ENCODE measurements around the gene TAOK3. TPM values are rescaled to one million over a fixed set of nuclear protein-coding genes. Genes with fewer than 3 reads are reported as not detected.

TAOK3 gene
- total RNA-seq, 6 experiments from 2014 or later = 26.0 to 30.7 (median 28.0) TPM

DNA sequence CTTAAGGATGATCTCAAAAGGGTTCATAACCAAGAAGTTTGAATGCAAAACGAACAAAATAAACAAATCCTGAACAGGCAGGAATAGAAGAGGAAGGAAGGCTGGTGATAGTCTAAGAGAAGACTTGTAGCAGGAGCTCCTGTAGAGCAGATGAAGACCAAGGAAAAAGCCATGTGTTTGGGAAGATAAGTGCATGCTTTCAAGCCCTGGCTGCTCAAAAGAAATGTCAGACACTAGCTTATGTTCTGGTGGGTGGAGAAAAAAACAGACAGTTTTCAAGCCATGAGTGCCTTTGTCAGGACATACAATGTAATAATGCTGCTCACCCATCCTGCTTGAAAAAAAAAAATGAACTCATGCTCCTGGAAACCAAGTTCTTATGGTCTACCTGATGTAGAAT is 27.4 kb downstream of the TAOK3 start:
- no peak overlapping the region for H3K4me3 Mint-ChIP-seq
- DNase-seq = no peak
- H3K4me1 Mint-ChIP-seq (ENCODE audit: low read depth) = peaks cover 11% of the 10 kb centered on the region
- H3K9me3 Mint-ChIP-seq = no peaks in the 10 kb centered on the region
- no peak overlapping the region for H3K27ac Mint-ChIP-seq
- TF ChIP-seq, protein P1, sequence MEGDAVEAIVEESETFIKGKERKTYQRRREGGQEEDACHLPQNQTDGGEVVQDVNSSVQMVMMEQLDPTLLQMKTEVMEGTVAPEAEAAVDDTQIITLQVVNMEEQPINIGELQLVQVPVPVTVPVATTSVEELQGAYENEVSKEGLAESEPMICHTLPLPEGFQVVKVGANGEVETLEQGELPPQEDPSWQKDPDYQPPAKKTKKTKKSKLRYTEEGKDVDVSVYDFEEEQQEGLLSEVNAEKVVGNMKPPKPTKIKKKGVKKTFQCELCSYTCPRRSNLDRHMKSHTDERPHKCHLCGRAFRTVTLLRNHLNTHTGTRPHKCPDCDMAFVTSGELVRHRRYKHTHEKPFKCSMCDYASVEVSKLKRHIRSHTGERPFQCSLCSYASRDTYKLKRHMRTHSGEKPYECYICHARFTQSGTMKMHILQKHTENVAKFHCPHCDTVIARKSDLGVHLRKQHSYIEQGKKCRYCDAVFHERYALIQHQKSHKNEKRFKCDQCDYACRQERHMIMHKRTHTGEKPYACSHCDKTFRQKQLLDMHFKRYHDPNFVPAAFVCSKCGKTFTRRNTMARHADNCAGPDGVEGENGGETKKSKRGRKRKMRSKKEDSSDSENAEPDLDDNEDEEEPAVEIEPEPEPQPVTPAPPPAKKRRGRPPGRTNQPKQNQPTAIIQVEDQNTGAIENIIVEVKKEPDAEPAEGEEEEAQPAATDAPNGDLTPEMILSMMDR (IDR thresholded peaks at IDR 0.05) = no peak
- no peaks in the 10 kb centered on the region for H3K27me3 Mint-ChIP-seq (ENCODE audit: insufficient read depth)
- H3K36me3 Mint-ChIP-seq (ENCODE audit: low read depth) = no peaks in the 10 kb centered on the region

DNA sequence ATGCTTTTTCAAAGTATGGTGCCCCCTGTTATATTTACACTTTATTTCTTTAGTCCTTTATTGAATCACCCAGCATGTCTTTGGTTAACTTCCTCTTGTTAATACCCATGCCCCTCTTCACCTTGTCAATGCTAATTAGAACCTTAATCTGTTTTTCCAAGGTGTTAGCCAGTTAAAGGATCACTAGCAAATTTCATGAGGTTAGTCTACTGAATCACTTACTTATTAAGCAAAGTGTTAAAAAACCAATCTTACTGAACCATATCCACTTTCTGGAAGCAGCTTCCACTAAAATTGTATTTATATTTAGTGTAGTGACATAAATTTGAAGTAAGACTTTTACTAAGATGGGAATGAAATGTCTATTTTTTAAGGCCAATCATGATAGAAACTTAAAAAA is 27.9 kb downstream of the TAOK3 start:
- Mint-ChIP-seq H3K4me3 (no peak overlapping the region), H3K4me1 (ENCODE audit: low read depth) (peaks cover 16% of the 10 kb centered on the region), H3K27me3 (ENCODE audit: insufficient read depth) (no peaks in the 10 kb centered on the region), H3K27ac (no peak overlapping the region), H3K36me3 (ENCODE audit: low read depth) (peaks cover 2% of the 10 kb centered on the region; the same call in 1 of the 2 replicates), H3K9me3 (no peaks in the 10 kb centered on the region)
- DNase-seq = no peak
- TF ChIP-seq, protein P1 (IDR thresholded peaks at IDR 0.05) = no peak

DNA sequence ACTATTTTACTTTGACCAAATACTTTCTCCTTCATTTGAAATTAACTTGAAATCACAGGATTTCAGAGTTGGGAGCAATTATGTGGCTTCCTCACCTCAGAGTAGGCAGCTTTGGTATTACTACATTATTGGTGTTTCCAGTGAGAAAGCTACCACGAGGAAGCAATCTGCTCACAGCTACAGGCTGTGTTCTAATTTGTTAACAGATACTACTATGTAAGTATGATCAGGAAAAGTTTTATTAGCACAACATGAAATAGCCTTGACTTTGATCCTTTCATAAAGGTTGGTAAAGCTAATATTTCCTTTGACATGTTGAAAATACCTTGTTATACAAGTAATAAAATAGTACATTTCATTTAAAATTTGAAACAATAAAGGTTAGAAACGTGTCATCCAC is 30.6 kb downstream of the TAOK3 start:
- Mint-ChIP-seq H3K27me3 (ENCODE audit: insufficient read depth) (no peaks in the 10 kb centered on the region), H3K9me3 (no peaks in the 10 kb centered on the region), H3K36me3 (ENCODE audit: low read depth) (peaks cover 10% of the 10 kb centered on the region), H3K4me3 (no peak overlapping the region), H3K4me1 (ENCODE audit: low read depth) (peaks cover 41% of the 10 kb centered on the region), H3K27ac (no peak overlapping the region; the same call in 1 of the 2 replicates)
- DNase-seq = no peak
- TF ChIP-seq, protein P1 (IDR thresholded peaks at IDR 0.05) = no peak

DNA sequence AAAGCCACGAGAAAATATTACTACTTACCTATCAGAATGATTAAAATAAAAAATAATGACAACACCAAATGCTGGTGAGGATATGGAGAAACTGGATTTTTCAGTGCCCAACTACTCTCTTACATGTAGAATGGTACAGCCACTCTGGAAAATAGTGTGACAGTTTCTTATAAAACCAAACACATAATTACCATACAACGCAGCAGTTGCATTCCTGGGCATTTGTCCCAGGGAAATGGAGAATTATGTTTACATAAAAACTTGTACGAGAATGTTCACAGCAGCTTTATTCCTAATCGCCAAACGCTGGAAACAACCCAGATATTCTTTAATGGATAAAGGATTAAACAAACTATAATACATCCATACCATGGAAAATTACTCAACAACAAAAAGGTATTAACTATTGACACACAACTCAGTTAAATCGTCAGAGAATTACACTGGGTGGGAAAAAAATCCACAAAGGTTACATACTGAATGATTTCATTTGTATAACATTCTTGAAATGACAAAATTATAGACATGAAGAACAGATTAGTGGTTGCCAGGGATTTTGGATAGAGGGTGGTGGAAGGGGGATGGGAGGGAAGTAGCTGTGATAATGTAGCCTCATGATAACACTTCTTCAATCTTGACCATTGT is 35.4 kb downstream of the TAOK3 start:
- H3K4me3 Mint-ChIP-seq = peak overlapping the region; percentile 69
- H3K27me3 Mint-ChIP-seq (ENCODE audit: insufficient read depth) = peaks cover 2% of the 10 kb centered on the region; the same call in 1 of the 2 replicates
- DNase-seq = peak; percentile 39
- no peaks in the 10 kb centered on the region for H3K9me3 Mint-ChIP-seq
- TF ChIP-seq, protein P1 (IDR thresholded peaks at IDR 0.05) = no peak
- peaks cover 58% of the 10 kb centered on the region for H3K4me1 Mint-ChIP-seq (ENCODE audit: low read depth)
- peaks cover 14% of the 10 kb centered on the region for H3K36me3 Mint-ChIP-seq (ENCODE audit: low read depth)
- H3K27ac Mint-ChIP-seq = peak overlapping the region; percentile 69

DNA sequence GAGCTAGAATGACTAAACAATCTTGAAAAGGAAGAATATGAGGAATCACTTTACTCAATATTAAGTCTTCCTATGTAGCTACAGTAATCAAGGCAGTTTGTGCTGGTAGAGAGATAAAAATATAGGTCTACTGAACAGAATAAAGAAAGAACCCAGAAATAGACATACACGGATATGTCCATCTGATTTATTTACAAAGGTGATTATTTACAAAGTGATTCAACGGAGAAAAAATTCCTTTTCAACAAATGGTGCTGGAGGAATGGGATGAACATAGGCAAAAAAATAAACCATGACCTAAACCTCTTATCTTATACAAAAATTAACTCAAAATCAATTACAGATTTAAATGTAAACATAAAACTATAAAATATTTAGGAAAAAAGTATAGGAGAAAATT is 36.6 kb downstream of the TAOK3 start:
- TF ChIP-seq, protein P1 (IDR thresholded peaks at IDR 0.05) = no peak
- Mint-ChIP-seq H3K4me1 (ENCODE audit: low read depth) (peaks cover 63% of the 10 kb centered on the region), H3K36me3 (ENCODE audit: low read depth) (peaks cover 14% of the 10 kb centered on the region), H3K9me3 (no peaks in the 10 kb centered on the region), H3K27me3 (ENCODE audit: insufficient read depth) (peaks cover 2% of the 10 kb centered on the region; the same call in 1 of the 2 replicates), H3K27ac (peak overlapping the region; percentile 54), H3K4me3 (no peak overlapping the region; the same call in 1 of the 2 replicates)
- no peak for DNase-seq
